ENCODE measurements around the gene VSIG10. TPM values are rescaled to one million over a fixed set of nuclear protein-coding genes. Genes with fewer than 3 reads are reported as not detected.
"Not testable (repeated sequence)": the region's sequence is repeated elsewhere in the genome, so short reads cannot be mapped to it uniquely, and the experiment has no call there.

The VSIG10 gene
- total RNA-seq, 2 experiments from 2014 or later: 3.7 to 4.4 TPM

GRCh38 chr12:118102070-118102469 lies 1.7 kb downstream of the VSIG10 start:
- Mint-ChIP-seq H3K27ac (no peak overlapping the region), H3K4me3 (no peak overlapping the region), H3K4me1 (peaks cover 6% of the 10 kb centered on the region), H3K27me3 (peaks cover 13% of the 10 kb centered on the region), H3K36me3 (ENCODE audit: low read depth) (no peaks in the 10 kb centered on the region), H3K9me3 (no peaks in the 10 kb centered on the region)
- ChIA-PET CTCF (interaction anchor here (1.0 kb wide), 1 partner anchor 47 kb away, joined by 3 read pairs; no protein-coding TSS in a partner anchor), POLR2A (interaction anchor here (0.8 to 1.8 kb wide), 2 partner anchors 23 to 257 kb away, joined by 3 to 4 read pairs; no protein-coding TSS in a partner anchor)
- DNase-seq: no peak

GRCh38 chr12:118101051-118101450 lies 2.8 kb downstream of the VSIG10 start:
- no peaks in the 10 kb centered on the region for H3K36me3 Mint-ChIP-seq (ENCODE audit: low read depth)
- no peaks in the 10 kb centered on the region for H3K9me3 Mint-ChIP-seq
- no peak for DNase-seq
- no peak overlapping the region for H3K27ac Mint-ChIP-seq
- POLR2A ChIA-PET: interaction anchor here (1.8 kb wide), 1 partner anchor 258 kb away, joined by 4 read pairs; no protein-coding TSS in a partner anchor
- H3K4me1 Mint-ChIP-seq: peaks cover 6% of the 10 kb centered on the region
- H3K27me3 Mint-ChIP-seq: peaks cover 13% of the 10 kb centered on the region
- CTCF ChIA-PET: interaction anchor here (1.0 kb wide), 1 partner anchor 46 kb away, joined by 3 read pairs; no protein-coding TSS in a partner anchor
- no peak overlapping the region for H3K4me3 Mint-ChIP-seq

GRCh38 chr12:118098911-118099671 lies 4.7 kb downstream of the VSIG10 start:
- H3K27ac Mint-ChIP-seq: no peak overlapping the region
- H3K36me3 Mint-ChIP-seq (ENCODE audit: low read depth): no peaks in the 10 kb centered on the region
- no peaks in the 10 kb centered on the region for H3K9me3 Mint-ChIP-seq
- POLR2A ChIA-PET: no interaction called here
- peaks cover 3% of the 10 kb centered on the region for H3K4me1 Mint-ChIP-seq
- CTCF ChIA-PET: no interaction called here
- no peak for DNase-seq
- no peak overlapping the region for H3K4me3 Mint-ChIP-seq
- H3K27me3 Mint-ChIP-seq: peaks cover 9% of the 10 kb centered on the region

- Mint-ChIP-seq H3K27me3 (peaks cover 9% of the 10 kb centered on the region), H3K27ac (no peak overlapping the region), H3K4me3 (no peak overlapping the region), H3K4me1 (peaks cover 3% of the 10 kb centered on the region), H3K36me3 (ENCODE audit: low read depth) (no peaks in the 10 kb centered on the region), H3K9me3 (no peaks in the 10 kb centered on the region)
- POLR2A ChIA-PET: no interaction called here
- no peak for DNase-seq
- CTCF ChIA-PET: no interaction called here
Observed at GRCh38 chr12:118098401-118098800, 5.4 kb downstream of the VSIG10 start.

GRCh38 chr12:118094039-118094438 lies 9.8 kb downstream of the VSIG10 start:
- H3K27ac Mint-ChIP-seq: no peak overlapping the region
- no peaks in the 10 kb centered on the region for H3K36me3 Mint-ChIP-seq (ENCODE audit: low read depth)
- ChIA-PET POLR2A (no interaction called here), CTCF (interaction anchor here (0.6 to 1.2 kb wide), 2 partner anchors 87 to 132 kb away, joined by 5 to 8 read pairs; no protein-coding TSS in a partner anchor)
- no peak for DNase-seq
- H3K4me3 Mint-ChIP-seq: no peak overlapping the region
- H3K27me3 Mint-ChIP-seq: no peaks in the 10 kb centered on the region
- H3K9me3 Mint-ChIP-seq: no peaks in the 10 kb centered on the region
- H3K4me1 Mint-ChIP-seq: no peaks in the 10 kb centered on the region

GRCh38 chr12:118089782-118090181 lies 14.0 kb downstream of the VSIG10 start:
- Mint-ChIP-seq H3K27ac (no peak overlapping the region), H3K4me3 (no peak overlapping the region), H3K36me3 (ENCODE audit: low read depth) (no peaks in the 10 kb centered on the region), H3K9me3 (no peaks in the 10 kb centered on the region), H3K4me1 (no peaks in the 10 kb centered on the region), H3K27me3 (no peaks in the 10 kb centered on the region)
- DNase-seq: no peak
- ChIA-PET CTCF (no interaction called here), POLR2A (no interaction called here)

GRCh38 chr12:118082161-118082560 lies 21.6 kb downstream of the VSIG10 start:
- no peaks in the 10 kb centered on the region for H3K36me3 Mint-ChIP-seq (ENCODE audit: low read depth)
- H3K9me3 Mint-ChIP-seq: no peaks in the 10 kb centered on the region
- CTCF ChIA-PET: interaction anchor here (1.2 to 1.4 kb wide), 2 partner anchors 17 to 39 kb away, joined by 3 to 5 read pairs; no protein-coding TSS in a partner anchor

GRCh38 chr12:118081521-118081920 lies 22.3 kb downstream of the VSIG10 start:
- DNase-seq; H3K36me3 Mint-ChIP-seq (ENCODE audit: low read depth); H3K4me3 Mint-ChIP-seq; H3K4me1 Mint-ChIP-seq; H3K9me3 Mint-ChIP-seq; H3K27ac Mint-ChIP-seq; POLR2A ChIA-PET; H3K27me3 Mint-ChIP-seq: not testable (repeated sequence)
- CTCF ChIA-PET: interaction anchor here (0.6 to 1.4 kb wide), 3 partner anchors 17 to 40 kb away, joined by 3 to 5 read pairs (median 3); no protein-coding TSS in a partner anchor

More at GRCh38 chr12:118082161-118082560, 21.6 kb downstream of the VSIG10 start:
- no peak overlapping the region for H3K4me3 Mint-ChIP-seq
- no peak for DNase-seq
- H3K4me1 Mint-ChIP-seq: no peaks in the 10 kb centered on the region
- no peaks in the 10 kb centered on the region for H3K27me3 Mint-ChIP-seq
- POLR2A ChIA-PET: no interaction called here
- H3K27ac Mint-ChIP-seq: no peak overlapping the region

GRCh38 chr12:118073768-118074167 lies 30.0 kb downstream of the VSIG10 start:
- ChIA-PET POLR2A (no interaction called here), CTCF (no interaction called here)
- Mint-ChIP-seq H3K27ac (no peak overlapping the region), H3K9me3 (no peaks in the 10 kb centered on the region), H3K4me3 (no peak overlapping the region), H3K27me3 (no peaks in the 10 kb centered on the region), H3K4me1 (peaks cover under 1% of the 10 kb centered on the region), H3K36me3 (ENCODE audit: low read depth) (no peaks in the 10 kb centered on the region)
- DNase-seq: no peak

GRCh38 chr12:118070650-118071049 lies 33.2 kb downstream of the VSIG10 start:
- Mint-ChIP-seq H3K36me3 (ENCODE audit: low read depth) (no peaks in the 10 kb centered on the region), H3K9me3 (no peaks in the 10 kb centered on the region), H3K4me1 (peaks cover 20% of the 10 kb centered on the region), H3K27me3 (peaks cover 6% of the 10 kb centered on the region), H3K4me3 (no peak overlapping the region), H3K27ac (no peak overlapping the region)
- no peak for DNase-seq
- POLR2A ChIA-PET: no interaction called here
- CTCF ChIA-PET: interaction anchor here (0.7 kb wide), 1 partner anchor 16 kb away, joined by 4 read pairs; no protein-coding TSS in a partner anchor

- ChIA-PET POLR2A (no interaction called here), CTCF (interaction anchor here (0.7 to 1.4 kb wide), 3 partner anchors 14 to 600 kb away, joined by 3 to 4 read pairs (median 3); no protein-coding TSS in a partner anchor)
- H3K36me3 Mint-ChIP-seq (ENCODE audit: low read depth): no peaks in the 10 kb centered on the region
Observed at GRCh38 chr12:118068445-118068844, 35.4 kb downstream of the VSIG10 start.

GRCh38 chr12:118065380-118065779 lies 38.4 kb downstream of the VSIG10 start:
- Mint-ChIP-seq H3K36me3 (ENCODE audit: low read depth) (peaks cover under 1% of the 10 kb centered on the region), H3K27me3 (peaks cover 6% of the 10 kb centered on the region), H3K27ac (no peak overlapping the region), H3K9me3 (no peaks in the 10 kb centered on the region), H3K4me1 (peaks cover 54% of the 10 kb centered on the region), H3K4me3 (no peak overlapping the region)
- no peak for DNase-seq
- POLR2A ChIA-PET: interaction anchor here (1.1 to 6.3 kb wide), 4 partner anchors 9 to 71 kb away, joined by 3 to 31 read pairs (median 4); partner anchors contain the start of gene PEBP1
- CTCF ChIA-PET: interaction anchor here (0.7 to 3.2 kb wide), 14 partner anchors 9 to 312 kb away, joined by 3 to 14 read pairs (median 4); partner anchors contain the start of genes PEBP1 and VSIG10

More at GRCh38 chr12:118068445-118068844, 35.4 kb downstream of the VSIG10 start:
- H3K27ac Mint-ChIP-seq: no peak overlapping the region
- peaks cover 42% of the 10 kb centered on the region for H3K4me1 Mint-ChIP-seq
- H3K4me3 Mint-ChIP-seq: no peak overlapping the region
- DNase-seq: no peak
- peaks cover 6% of the 10 kb centered on the region for H3K27me3 Mint-ChIP-seq
- H3K9me3 Mint-ChIP-seq: no peaks in the 10 kb centered on the region

GRCh38 chr12:118064608-118065007 lies 39.2 kb downstream of the VSIG10 start:
- H3K4me3 Mint-ChIP-seq: peak overlapping the region; percentile 33
- peak overlapping the region; percentile 29 for H3K27ac Mint-ChIP-seq
- peaks cover 6% of the 10 kb centered on the region for H3K27me3 Mint-ChIP-seq
- H3K4me1 Mint-ChIP-seq: peaks cover 61% of the 10 kb centered on the region
- no peaks in the 10 kb centered on the region for H3K9me3 Mint-ChIP-seq
- CTCF ChIA-PET: interaction anchor here (0.9 to 3.2 kb wide), 12 partner anchors 10 to 312 kb away, joined by 3 to 15 read pairs (median 5); partner anchors contain the start of genes PEBP1, SUDS3 and VSIG10
- no peak for DNase-seq
- POLR2A ChIA-PET: interaction anchor here (0.7 to 6.3 kb wide), 4 partner anchors 13 to 72 kb away, joined by 3 to 40 read pairs (median 17); partner anchors contain the start of genes PEBP1 and RFC5
- peaks cover 4% of the 10 kb centered on the region for H3K36me3 Mint-ChIP-seq (ENCODE audit: low read depth)

Measured in activated CD4-positive, alpha-beta memory T cell treated with anti-CD3 and anti-CD28 coated beads, Interleukin-2, amount 10 ng/mL, durations not matched to agents 7 days and 5 days (primary cell).